ENCODE measurements around the gene PIGL. TPM values are rescaled to one million over a fixed set of nuclear protein-coding genes. Genes with fewer than 3 reads are reported as not detected.

The PIGL gene
- total and polyA plus RNA-seq, 2 experiments from 2014 or later = 32.9 to 47.3 TPM

DNA sequence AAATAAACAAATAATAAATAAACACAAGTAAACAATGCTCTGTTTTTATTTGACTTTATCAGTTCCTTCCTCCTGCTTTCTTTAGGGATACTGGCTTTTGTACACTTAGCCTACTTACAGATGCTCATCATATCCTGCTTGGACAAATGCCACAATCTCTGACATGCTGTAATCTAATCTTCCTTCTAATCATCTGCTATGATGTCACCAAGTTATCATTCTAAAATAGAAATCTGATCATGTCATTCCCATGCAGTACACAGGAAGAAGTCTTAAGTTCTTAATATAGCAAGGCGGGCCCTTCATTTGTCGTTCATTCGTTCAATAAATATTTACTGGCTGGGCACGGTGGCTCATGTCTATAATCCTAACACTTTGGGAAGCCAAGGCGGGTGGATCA lies 154.7 kb downstream of the PIGL start:
- Mint-ChIP-seq H3K4me1 (no peaks in the 10 kb centered on the region), H3K36me3 (ENCODE audit: low read depth) (no peaks in the 10 kb centered on the region), H3K27ac (no peak overlapping the region), H3K4me3 (no peak overlapping the region), H3K27me3 (ENCODE audit: insufficient read depth, low read depth, poor library complexity) (peaks cover 7% of the 10 kb centered on the region), H3K9me3 (no peaks in the 10 kb centered on the region)
- Histone ChIP-seq H3K36me3 (ENCODE audit: insufficient read depth) (no peaks in the 10 kb centered on the region), H3K27ac (ENCODE audit: low read depth) (no peak overlapping the region), H3F3A (replicated peaks; ENCODE audit: low read depth) (no peaks in the 10 kb centered on the region; the same call in 1 of the 2 replicates), H3K9me2 (ENCODE audit: insufficient read depth) (no peaks in the 10 kb centered on the region), H3K4me1 (ENCODE audit: insufficient read depth) (no peaks in the 10 kb centered on the region), H3K27me3 (ENCODE audit: insufficient read depth) (no peaks in the 10 kb centered on the region), H3K4me3 (no peak overlapping the region), H3K79me2 (replicated peaks; ENCODE audit: insufficient read depth) (no peaks in the 10 kb centered on the region), H2AFZ (no peak overlapping the region), H4K20me1 (replicated peaks; ENCODE audit: insufficient read depth) (no peaks in the 10 kb centered on the region), H3K4me2 (no peak overlapping the region)
- DNase-seq (ENCODE audit: low spot score) (no peak), ATAC-seq (no peak)
- no peak for TF ChIP-seq POLR2AphosphoS5 (IDR thresholded peaks at IDR 0.05; ENCODE audit: low read depth)
- no peak for TF ChIP-seq EZH2phosphoT487 (IDR thresholded peaks at IDR 0.05; ENCODE audit: unreplicated experiment)
- no peak for TF ChIP-seq STAT1 (IDR thresholded peaks at IDR 0.05; ENCODE audit: unreplicated experiment)
- no peak for TF ChIP-seq EZH2 (IDR thresholded peaks at IDR 0.05; ENCODE audit: low read depth, unreplicated experiment)
- TF ChIP-seq, protein P1, sequence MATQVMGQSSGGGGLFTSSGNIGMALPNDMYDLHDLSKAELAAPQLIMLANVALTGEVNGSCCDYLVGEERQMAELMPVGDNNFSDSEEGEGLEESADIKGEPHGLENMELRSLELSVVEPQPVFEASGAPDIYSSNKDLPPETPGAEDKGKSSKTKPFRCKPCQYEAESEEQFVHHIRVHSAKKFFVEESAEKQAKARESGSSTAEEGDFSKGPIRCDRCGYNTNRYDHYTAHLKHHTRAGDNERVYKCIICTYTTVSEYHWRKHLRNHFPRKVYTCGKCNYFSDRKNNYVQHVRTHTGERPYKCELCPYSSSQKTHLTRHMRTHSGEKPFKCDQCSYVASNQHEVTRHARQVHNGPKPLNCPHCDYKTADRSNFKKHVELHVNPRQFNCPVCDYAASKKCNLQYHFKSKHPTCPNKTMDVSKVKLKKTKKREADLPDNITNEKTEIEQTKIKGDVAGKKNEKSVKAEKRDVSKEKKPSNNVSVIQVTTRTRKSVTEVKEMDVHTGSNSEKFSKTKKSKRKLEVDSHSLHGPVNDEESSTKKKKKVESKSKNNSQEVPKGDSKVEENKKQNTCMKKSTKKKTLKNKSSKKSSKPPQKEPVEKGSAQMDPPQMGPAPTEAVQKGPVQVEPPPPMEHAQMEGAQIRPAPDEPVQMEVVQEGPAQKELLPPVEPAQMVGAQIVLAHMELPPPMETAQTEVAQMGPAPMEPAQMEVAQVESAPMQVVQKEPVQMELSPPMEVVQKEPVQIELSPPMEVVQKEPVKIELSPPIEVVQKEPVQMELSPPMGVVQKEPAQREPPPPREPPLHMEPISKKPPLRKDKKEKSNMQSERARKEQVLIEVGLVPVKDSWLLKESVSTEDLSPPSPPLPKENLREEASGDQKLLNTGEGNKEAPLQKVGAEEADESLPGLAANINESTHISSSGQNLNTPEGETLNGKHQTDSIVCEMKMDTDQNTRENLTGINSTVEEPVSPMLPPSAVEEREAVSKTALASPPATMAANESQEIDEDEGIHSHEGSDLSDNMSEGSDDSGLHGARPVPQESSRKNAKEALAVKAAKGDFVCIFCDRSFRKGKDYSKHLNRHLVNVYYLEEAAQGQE (IDR thresholded peaks at IDR 0.05; ENCODE audit: unreplicated experiment) = no peak
- TF ChIP-seq, protein P2, sequence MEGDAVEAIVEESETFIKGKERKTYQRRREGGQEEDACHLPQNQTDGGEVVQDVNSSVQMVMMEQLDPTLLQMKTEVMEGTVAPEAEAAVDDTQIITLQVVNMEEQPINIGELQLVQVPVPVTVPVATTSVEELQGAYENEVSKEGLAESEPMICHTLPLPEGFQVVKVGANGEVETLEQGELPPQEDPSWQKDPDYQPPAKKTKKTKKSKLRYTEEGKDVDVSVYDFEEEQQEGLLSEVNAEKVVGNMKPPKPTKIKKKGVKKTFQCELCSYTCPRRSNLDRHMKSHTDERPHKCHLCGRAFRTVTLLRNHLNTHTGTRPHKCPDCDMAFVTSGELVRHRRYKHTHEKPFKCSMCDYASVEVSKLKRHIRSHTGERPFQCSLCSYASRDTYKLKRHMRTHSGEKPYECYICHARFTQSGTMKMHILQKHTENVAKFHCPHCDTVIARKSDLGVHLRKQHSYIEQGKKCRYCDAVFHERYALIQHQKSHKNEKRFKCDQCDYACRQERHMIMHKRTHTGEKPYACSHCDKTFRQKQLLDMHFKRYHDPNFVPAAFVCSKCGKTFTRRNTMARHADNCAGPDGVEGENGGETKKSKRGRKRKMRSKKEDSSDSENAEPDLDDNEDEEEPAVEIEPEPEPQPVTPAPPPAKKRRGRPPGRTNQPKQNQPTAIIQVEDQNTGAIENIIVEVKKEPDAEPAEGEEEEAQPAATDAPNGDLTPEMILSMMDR (conservative IDR thresholded peaks at IDR 0.05; ENCODE audit: low read depth in 2 of 2) = no peak
- no peak for TF ChIP-seq ZNF331 (CRISPR knock-in tag; IDR thresholded peaks at IDR 0.05; ENCODE audit: low read depth)
- no peak for TF ChIP-seq NANOG (IDR thresholded peaks at IDR 0.05; ENCODE audit: borderline replicate concordance)
- no peak for TF ChIP-seq JUNB (IDR thresholded peaks at IDR 0.05; ENCODE audit: unreplicated experiment)
- TF ChIP-seq, protein P3, sequence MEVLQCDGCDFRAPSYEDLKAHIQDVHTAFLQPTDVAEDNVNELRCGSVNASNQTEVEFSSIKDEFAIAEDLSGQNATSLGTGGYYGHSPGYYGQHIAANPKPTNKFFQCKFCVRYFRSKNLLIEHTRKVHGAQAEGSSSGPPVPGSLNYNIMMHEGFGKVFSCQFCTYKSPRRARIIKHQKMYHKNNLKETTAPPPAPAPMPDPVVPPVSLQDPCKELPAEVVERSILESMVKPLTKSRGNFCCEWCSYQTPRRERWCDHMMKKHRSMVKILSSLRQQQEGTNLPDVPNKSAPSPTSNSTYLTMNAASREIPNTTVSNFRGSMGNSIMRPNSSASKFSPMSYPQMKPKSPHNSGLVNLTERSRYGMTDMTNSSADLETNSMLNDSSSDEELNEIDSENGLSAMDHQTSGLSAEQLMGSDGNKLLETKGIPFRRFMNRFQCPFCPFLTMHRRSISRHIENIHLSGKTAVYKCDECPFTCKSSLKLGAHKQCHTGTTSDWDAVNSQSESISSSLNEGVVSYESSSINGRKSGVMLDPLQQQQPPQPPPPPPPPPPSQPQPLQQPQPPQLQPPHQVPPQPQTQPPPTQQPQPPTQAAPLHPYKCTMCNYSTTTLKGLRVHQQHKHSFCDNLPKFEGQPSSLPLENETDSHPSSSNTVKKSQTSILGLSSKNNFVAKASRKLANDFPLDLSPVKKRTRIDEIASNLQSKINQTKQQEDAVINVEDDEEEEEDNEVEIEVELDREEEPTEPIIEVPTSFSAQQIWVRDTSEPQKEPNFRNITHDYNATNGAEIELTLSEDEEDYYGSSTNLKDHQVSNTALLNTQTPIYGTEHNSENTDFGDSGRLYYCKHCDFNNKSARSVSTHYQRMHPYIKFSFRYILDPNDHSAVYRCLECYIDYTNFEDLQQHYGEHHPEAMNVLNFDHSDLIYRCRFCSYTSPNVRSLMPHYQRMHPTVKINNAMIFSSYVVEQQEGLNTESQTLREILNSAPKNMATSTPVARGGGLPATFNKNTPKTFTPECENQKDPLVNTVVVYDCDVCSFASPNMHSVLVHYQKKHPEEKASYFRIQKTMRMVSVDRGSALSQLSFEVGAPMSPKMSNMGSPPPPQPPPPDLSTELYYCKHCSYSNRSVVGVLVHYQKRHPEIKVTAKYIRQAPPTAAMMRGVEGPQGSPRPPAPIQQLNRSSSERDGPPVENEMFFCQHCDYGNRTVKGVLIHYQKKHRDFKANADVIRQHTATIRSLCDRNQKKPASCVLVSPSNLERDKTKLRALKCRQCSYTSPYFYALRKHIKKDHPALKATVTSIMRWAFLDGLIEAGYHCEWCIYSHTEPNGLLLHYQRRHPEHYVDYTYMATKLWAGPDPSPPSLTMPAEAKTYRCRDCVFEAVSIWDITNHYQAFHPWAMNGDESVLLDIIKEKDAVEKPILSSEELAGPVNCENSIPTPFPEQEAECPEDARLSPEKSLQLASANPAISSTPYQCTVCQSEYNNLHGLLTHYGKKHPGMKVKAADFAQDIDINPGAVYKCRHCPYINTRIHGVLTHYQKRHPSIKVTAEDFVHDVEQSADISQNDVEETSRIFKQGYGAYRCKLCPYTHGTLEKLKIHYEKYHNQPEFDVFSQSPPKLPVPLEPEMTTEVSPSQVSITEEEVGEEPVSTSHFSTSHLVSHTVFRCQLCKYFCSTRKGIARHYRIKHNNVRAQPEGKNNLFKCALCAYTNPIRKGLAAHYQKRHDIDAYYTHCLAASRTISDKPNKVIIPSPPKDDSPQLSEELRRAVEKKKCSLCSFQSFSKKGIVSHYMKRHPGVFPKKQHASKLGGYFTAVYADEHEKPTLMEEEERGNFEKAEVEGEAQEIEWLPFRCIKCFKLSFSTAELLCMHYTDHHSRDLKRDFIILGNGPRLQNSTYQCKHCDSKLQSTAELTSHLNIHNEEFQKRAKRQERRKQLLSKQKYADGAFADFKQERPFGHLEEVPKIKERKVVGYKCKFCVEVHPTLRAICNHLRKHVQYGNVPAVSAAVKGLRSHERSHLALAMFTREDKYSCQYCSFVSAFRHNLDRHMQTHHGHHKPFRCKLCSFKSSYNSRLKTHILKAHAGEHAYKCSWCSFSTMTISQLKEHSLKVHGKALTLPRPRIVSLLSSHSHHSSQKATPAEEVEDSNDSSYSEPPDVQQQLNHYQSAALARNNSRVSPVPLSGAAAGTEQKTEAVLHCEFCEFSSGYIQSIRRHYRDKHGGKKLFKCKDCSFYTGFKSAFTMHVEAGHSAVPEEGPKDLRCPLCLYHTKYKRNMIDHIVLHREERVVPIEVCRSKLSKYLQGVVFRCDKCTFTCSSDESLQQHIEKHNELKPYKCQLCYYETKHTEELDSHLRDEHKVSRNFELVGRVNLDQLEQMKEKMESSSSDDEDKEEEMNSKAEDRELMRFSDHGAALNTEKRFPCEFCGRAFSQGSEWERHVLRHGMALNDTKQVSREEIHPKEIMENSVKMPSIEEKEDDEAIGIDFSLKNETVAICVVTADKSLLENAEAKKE (CRISPR knock-in tag; IDR thresholded peaks at IDR 0.05) = no peak
- TF ChIP-seq ZNF114 (CRISPR knock-in tag; IDR thresholded peaks at IDR 0.05) = no peak
- no peak for TF ChIP-seq CREB1 (CRISPR knock-in tag; IDR thresholded peaks at IDR 0.05; ENCODE audit: low read depth)
